ENCODE results near the gene COL23A1.
"Not testable (repeated sequence)": the region's sequence is repeated elsewhere in the genome, so short reads cannot be mapped to it uniquely, and the experiment has no call there.

Gene COL23A1

GRCh38 chr5:178304761-178305645, 285.2 kb downstream of the COL23A1 start:
- no peaks in the 10 kb centered on the region for H3K27me3 Mint-ChIP-seq (ENCODE audit: low read depth)
- H3K9me3 Mint-ChIP-seq = no peaks in the 10 kb centered on the region

GRCh38 chr5:178304016-178304415, 286.2 kb downstream of the COL23A1 start:
- H3K36me3 Mint-ChIP-seq (ENCODE audit: low read depth) = no peaks in the 10 kb centered on the region

More at GRCh38 chr5:178304761-178305645, 285.2 kb downstream of the COL23A1 start:
- no peaks in the 10 kb centered on the region for H3K36me3 Mint-ChIP-seq (ENCODE audit: low read depth)
- H3K4me1 Mint-ChIP-seq (ENCODE audit: low read depth) = no peaks in the 10 kb centered on the region
- no peak overlapping the region for H3K4me3 Mint-ChIP-seq
- no peak overlapping the region for H3K27ac Mint-ChIP-seq

GRCh38 chr5:178302321-178302720, 287.9 kb downstream of the COL23A1 start:
- not testable (repeated sequence) for H3K4me1 Mint-ChIP-seq (ENCODE audit: low read depth); H3K4me3 Mint-ChIP-seq; H3K9me3 Mint-ChIP-seq; H3K27me3 Mint-ChIP-seq (ENCODE audit: low read depth); H3K36me3 Mint-ChIP-seq (ENCODE audit: low read depth); H3K27ac Mint-ChIP-seq

More at GRCh38 chr5:178304016-178304415, 286.2 kb downstream of the COL23A1 start:
- Mint-ChIP-seq H3K27ac (no peak overlapping the region), H3K4me1 (ENCODE audit: low read depth) (no peaks in the 10 kb centered on the region), H3K4me3 (no peak overlapping the region), H3K27me3 (ENCODE audit: low read depth) (no peaks in the 10 kb centered on the region), H3K9me3 (no peaks in the 10 kb centered on the region)

GRCh38 chr5:178301641-178302040, 288.6 kb downstream of the COL23A1 start:
- Mint-ChIP-seq H3K4me3 (no peak overlapping the region), H3K9me3 (no peaks in the 10 kb centered on the region)

GRCh38 chr5:178298283-178298807, 291.8 kb downstream of the COL23A1 start:
- no peak overlapping the region for H3K4me3 Mint-ChIP-seq
- H3K27me3 Mint-ChIP-seq (ENCODE audit: low read depth) = no peaks in the 10 kb centered on the region
- H3K9me3 Mint-ChIP-seq = peaks cover 9% of the 10 kb centered on the region
- H3K4me1 Mint-ChIP-seq (ENCODE audit: low read depth) = no peaks in the 10 kb centered on the region
- H3K27ac Mint-ChIP-seq = no peak overlapping the region
- H3K36me3 Mint-ChIP-seq (ENCODE audit: low read depth) = no peaks in the 10 kb centered on the region

More at GRCh38 chr5:178301641-178302040, 288.6 kb downstream of the COL23A1 start:
- H3K27ac Mint-ChIP-seq = no peak overlapping the region
- no peaks in the 10 kb centered on the region for H3K27me3 Mint-ChIP-seq (ENCODE audit: low read depth)
- H3K4me1 Mint-ChIP-seq (ENCODE audit: low read depth) = no peaks in the 10 kb centered on the region
- no peaks in the 10 kb centered on the region for H3K36me3 Mint-ChIP-seq (ENCODE audit: low read depth)

GRCh38 chr5:178297751-178298150, 292.4 kb downstream of the COL23A1 start:
- H3K4me3 Mint-ChIP-seq = no peak overlapping the region
- H3K27me3 Mint-ChIP-seq (ENCODE audit: low read depth) = no peaks in the 10 kb centered on the region
- no peaks in the 10 kb centered on the region for H3K4me1 Mint-ChIP-seq (ENCODE audit: low read depth)
- H3K36me3 Mint-ChIP-seq (ENCODE audit: low read depth) = no peaks in the 10 kb centered on the region
- no peak overlapping the region for H3K27ac Mint-ChIP-seq
- H3K9me3 Mint-ChIP-seq = peaks cover 9% of the 10 kb centered on the region

- Mint-ChIP-seq H3K27me3 (ENCODE audit: low read depth) (no peaks in the 10 kb centered on the region), H3K36me3 (ENCODE audit: low read depth) (no peaks in the 10 kb centered on the region), H3K9me3 (peaks cover 9% of the 10 kb centered on the region), H3K27ac (no peak overlapping the region), H3K4me1 (ENCODE audit: low read depth) (no peaks in the 10 kb centered on the region), H3K4me3 (no peak overlapping the region)
Measured at GRCh38 chr5:178296066-178296465, 294.1 kb downstream of the COL23A1 start.

- no peaks in the 10 kb centered on the region for H3K4me1 Mint-ChIP-seq (ENCODE audit: low read depth)
- H3K36me3 Mint-ChIP-seq (ENCODE audit: low read depth) = no peaks in the 10 kb centered on the region
- H3K27ac Mint-ChIP-seq = no peak overlapping the region
- no peaks in the 10 kb centered on the region for H3K27me3 Mint-ChIP-seq (ENCODE audit: low read depth)
- H3K4me3 Mint-ChIP-seq = no peak overlapping the region
- H3K9me3 Mint-ChIP-seq = peaks cover 9% of the 10 kb centered on the region
Measured at GRCh38 chr5:178295589-178295988, 294.6 kb downstream of the COL23A1 start.

- peaks cover 9% of the 10 kb centered on the region for H3K9me3 Mint-ChIP-seq
- H3K27me3 Mint-ChIP-seq (ENCODE audit: low read depth) = no peaks in the 10 kb centered on the region
- no peak overlapping the region for H3K4me3 Mint-ChIP-seq
- no peaks in the 10 kb centered on the region for H3K36me3 Mint-ChIP-seq (ENCODE audit: low read depth)
- no peak overlapping the region for H3K27ac Mint-ChIP-seq
- no peaks in the 10 kb centered on the region for H3K4me1 Mint-ChIP-seq (ENCODE audit: low read depth)
Measured at GRCh38 chr5:178293815-178294214, 296.4 kb downstream of the COL23A1 start.

GRCh38 chr5:178293400-178293799, 296.8 kb downstream of the COL23A1 start:
- no peaks in the 10 kb centered on the region for H3K4me1 Mint-ChIP-seq (ENCODE audit: low read depth)
- H3K27ac Mint-ChIP-seq = no peak overlapping the region
- H3K27me3 Mint-ChIP-seq (ENCODE audit: low read depth) = no peaks in the 10 kb centered on the region
- H3K36me3 Mint-ChIP-seq (ENCODE audit: low read depth) = no peaks in the 10 kb centered on the region
- no peak overlapping the region for H3K4me3 Mint-ChIP-seq
- H3K9me3 Mint-ChIP-seq = peaks cover 9% of the 10 kb centered on the region

- Mint-ChIP-seq H3K27me3 (ENCODE audit: low read depth) (no peaks in the 10 kb centered on the region), H3K9me3 (peaks cover 9% of the 10 kb centered on the region), H3K4me1 (ENCODE audit: low read depth) (no peaks in the 10 kb centered on the region), H3K4me3 (no peak overlapping the region), H3K36me3 (ENCODE audit: low read depth) (no peaks in the 10 kb centered on the region), H3K27ac (no peak overlapping the region)
Measured at GRCh38 chr5:178292826-178293205, 297.4 kb downstream of the COL23A1 start.

GRCh38 chr5:178291969-178292825, 298.0 kb downstream of the COL23A1 start:
- Mint-ChIP-seq H3K27me3 (ENCODE audit: low read depth) (no peaks in the 10 kb centered on the region), H3K9me3 (peaks cover 9% of the 10 kb centered on the region), H3K4me3 (no peak overlapping the region), H3K36me3 (ENCODE audit: low read depth) (no peaks in the 10 kb centered on the region), H3K4me1 (ENCODE audit: low read depth) (no peaks in the 10 kb centered on the region), H3K27ac (no peak overlapping the region)

- Mint-ChIP-seq H3K9me3 (peaks cover 9% of the 10 kb centered on the region), H3K27ac (no peak overlapping the region), H3K27me3 (ENCODE audit: low read depth) (no peaks in the 10 kb centered on the region), H3K4me1 (ENCODE audit: low read depth) (no peaks in the 10 kb centered on the region), H3K36me3 (ENCODE audit: low read depth) (no peaks in the 10 kb centered on the region), H3K4me3 (no peak overlapping the region)
Measured at GRCh38 chr5:178291161-178291561, 299.0 kb downstream of the COL23A1 start.

- H3K27me3 Mint-ChIP-seq (ENCODE audit: low read depth) = no peaks in the 10 kb centered on the region
- no peak overlapping the region for H3K27ac Mint-ChIP-seq
- no peak overlapping the region for H3K4me3 Mint-ChIP-seq
- H3K36me3 Mint-ChIP-seq (ENCODE audit: low read depth) = no peaks in the 10 kb centered on the region
- H3K4me1 Mint-ChIP-seq (ENCODE audit: low read depth) = no peaks in the 10 kb centered on the region
- H3K9me3 Mint-ChIP-seq = peaks cover 4% of the 10 kb centered on the region
Measured at GRCh38 chr5:178290376-178290775, 299.8 kb downstream of the COL23A1 start.
